Body of pancreas (tissue), 4 donors: Measurements from ENCODE around the gene PRKAG2. TPM values are rescaled to one million over a fixed set of nuclear protein-coding genes. Genes with fewer than 3 reads are reported as not detected.
"Not testable (repeated sequence)": the region's sequence is repeated elsewhere in the genome, so short reads cannot be mapped to it uniquely, and the experiment has no call there.

Experiments
- ATAC-seq: fragments of 150-250 bp; one replicate; pipeline ENCODE4 v1.9.1; 2016
- DNase-seq, 4 donors: peaks; one replicate each; pipeline ENCODE4 v3.0.0-alpha.2; 2019
- H3K27ac ChIP-seq, 4 donors: fragments of 200-600 bp; sonication (generic); 1 replicate in 3 of 4; 2 replicates in 1 of 4; pipeline versions ENCODE4 v1.5.1 to v1.6.1; 2016 to 2019; ENCODE audit warnings: mild to moderate bottlenecking in 1 of 4, mixed read lengths in 1 of 4, moderate library complexity in 1 of 4
- H3K27me3 ChIP-seq, 2 donors: fragments of 200-600 bp; sonication (generic); one replicate each; pipeline ENCODE4 v1.6.0; 2016; ENCODE audit warnings: mild to moderate bottlenecking in 1 of 2
- H3K36me3 ChIP-seq, 2 donors: fragments of 200-600 bp; sonication (generic); replicated peaks in 1 of 2; 2 replicates each; pipeline ENCODE4 v1.5.1; 2016; ENCODE audit warnings: low read depth in 2 of 2; ENCODE audit not compliant: insufficient read depth in 1 of 2
- H3K4me1 ChIP-seq: fragments of 200-600 bp; sonication (generic); one replicate; pipeline ENCODE4 v1.6.0; 2016
- H3K4me3 ChIP-seq, 2 donors: fragments of 200-600 bp; sonication (generic); 1 replicate in 1 of 2; 2 replicates in 1 of 2; pipeline ENCODE4 v1.5.1; 2016 to 2019
- H3K9me3 ChIP-seq, 3 donors: fragments of 200-600 bp; sonication (generic); 1 replicate in 2 of 3; 2 replicates in 1 of 3; pipeline ENCODE4 v1.5.1; 2016
- CTCF ChIP-seq, 7 experiments: fragments of 450-650 bp in 4 of 7; fragments of 200-600 bp in 3 of 7; sonication (generic) in 3 of 7; IDR thresholded peaks; one replicate each; pipeline ENCODE4 v1.5.1; 2016 to 2019; ENCODE audit warnings: antibody characterized with exemption in 7 of 7
- POLR2A ChIP-seq, 3 donors: fragments of 450-650 bp; IDR thresholded peaks; one replicate each; pipeline ENCODE4 v1.6.1; 2016; ENCODE audit warnings: antibody characterized with exemption in 3 of 3, mild to moderate bottlenecking in 2 of 3
- WGBS, 2 donors: methylation state at CpG; one replicate each; pipeline ENCODE4 v1.1.5; 2017; 5-methylcytosine and 5-hydroxymethylcytosine counted together
- intact Hi-C: fragments of 100-400 bp; cut with DNase I; formaldehyde crosslinking; loops from one replicate; pipeline ENCODE4 v1.15.1; 2023
- total RNA-seq, 2 donors: library from RNA; depleted of rRNA; stranded (reverse); fragments of >200 nt; gene quantifications; one replicate each; pipeline ENCODE4 v1.1.0, GENCODE V29; 2016

PRKAG2 gene
- total RNA-seq, 2 donors from 2014 or later, result 9.9 to 24.4 TPM

- Histone ChIP-seq H3K4me3 (peak within 1 kb of the TSS; percentile 74 to 77), H3K9me3 (no peaks in the 10 kb centered on the region), H3K4me1 (peaks cover 45% of the 10 kb centered on the region), H3K36me3 (no peaks in the 10 kb centered on the region), H3K27ac (peak within 1 kb of the TSS; percentile 94 to 100 (median 98)), H3K27me3 (no peaks in the 10 kb centered on the region)
- intact Hi-C loops, result no loop called here
- ATAC-seq, result peak; percentile 89
- peak; percentile 99 for DNase-seq
- TF ChIP-seq POLR2A (IDR thresholded peaks at IDR 0.05), result peak in 2 of 3 donors; percentile 49 to 53
- TF ChIP-seq CTCF (IDR thresholded peaks at IDR 0.05), result no peak
- 1% methylated on average over 37 to 57 of the region's 66 CpGs for WGBS, 2 donors
These were observed 357.0 kb downstream of the PRKAG2 start, which contains the start of gene RHEB for GRCh38 chr7:151519765-151520418. Gene RHEB, minus strand, starts transcription at chr7:151519895. Its CDS starts 384 bp downstream, at chr7:151519511.

GRCh38 chr7:151518947-151519764 lies 357.8 kb downstream of the PRKAG2 start:
- DNase-seq (peak; percentile 60 to 74 (median 66)), ATAC-seq (peak; percentile 73)
- H3K9me3 ChIP-seq, intact Hi-C loops, H3K36me3 ChIP-seq, H3K27me3 ChIP-seq: not testable (repeated sequence)
- 0 to 1% methylated on average over 18 to 61 of the region's 118 CpGs for WGBS, 2 donors
- Histone ChIP-seq H3K4me1 (peaks cover 45% of the 10 kb centered on the region), H3K27ac (peak overlapping the region; percentile 94 to 100 (median 98)), H3K4me3 (peak overlapping the region; percentile 74 to 77)
- peak; percentile 76 to 84 (median 80) for TF ChIP-seq POLR2A (IDR thresholded peaks at IDR 0.05)
- peak in 2 of 7 experiments; percentile 7 to 34 for TF ChIP-seq CTCF (IDR thresholded peaks at IDR 0.05)

GRCh38 chr7:151518105-151518946 lies 358.6 kb downstream of the PRKAG2 start:
- no peaks in the 10 kb centered on the region for H3K27me3 ChIP-seq
- H3K4me1 ChIP-seq, result peaks cover 45% of the 10 kb centered on the region
- TF ChIP-seq POLR2A (IDR thresholded peaks at IDR 0.05) (peak in 2 of 3 donors; percentile 35 to 50), CTCF (IDR thresholded peaks at IDR 0.05) (peak in 2 of 7 experiments; percentile 5 to 9)
- intact Hi-C loops, result no loop called here
- ATAC-seq, result no peak
- WGBS, 2 donors, result 0 to 1% methylated on average over 36 of the region's 36 CpGs
- H3K9me3 ChIP-seq, result no peaks in the 10 kb centered on the region
- H3K36me3 ChIP-seq, result no peaks in the 10 kb centered on the region
- peak overlapping the region; percentile 94 to 100 (median 98) for H3K27ac ChIP-seq
- peak overlapping the region; percentile 23 to 74 for H3K4me3 ChIP-seq
- peak; percentile 59 to 68 (median 63) for DNase-seq

GRCh38 chr7:151517601-151518104 lies 359.3 kb downstream of the PRKAG2 start:
- no peaks in the 10 kb centered on the region for H3K36me3 ChIP-seq
- H3K27me3 ChIP-seq, result no peaks in the 10 kb centered on the region
- ATAC-seq (no peak), DNase-seq (no peak)
- H3K9me3 ChIP-seq, result no peaks in the 10 kb centered on the region
- TF ChIP-seq CTCF (IDR thresholded peaks at IDR 0.05) (no peak), POLR2A (IDR thresholded peaks at IDR 0.05) (no peak)
- intact Hi-C loops, result no loop called here
- H3K27ac ChIP-seq, result peak overlapping the region; percentile 94 to 100 (median 98)
- H3K4me3 ChIP-seq, result peak overlapping the region in 1 of 2 donors; percentile 74
- WGBS, 2 donors, result 30 to 40% methylated on average over 7 of the region's 7 CpGs
- H3K4me1 ChIP-seq, result peaks cover 42% of the 10 kb centered on the region
